SIG-M5 treated with dmso at 0.1 percent for 504 hours (cell line): ENCODE results near the gene ALKAL2.
A peak's percentile ranks its signal among the peaks of the same experiment; 100 is the strongest.

ENCODE experiments used
- DNase-seq: peaks from one replicate; lab custom pipeline; 2025; ENCODE audit not compliant: unreplicated experiment; lab: John Stamatoyannopoulos, UW

Gene ALKAL2

GRCh38 chr2:290090-290722 is 2.3 kb upstream of the ALKAL2 start:
- no peak for DNase-seq

DNA sequence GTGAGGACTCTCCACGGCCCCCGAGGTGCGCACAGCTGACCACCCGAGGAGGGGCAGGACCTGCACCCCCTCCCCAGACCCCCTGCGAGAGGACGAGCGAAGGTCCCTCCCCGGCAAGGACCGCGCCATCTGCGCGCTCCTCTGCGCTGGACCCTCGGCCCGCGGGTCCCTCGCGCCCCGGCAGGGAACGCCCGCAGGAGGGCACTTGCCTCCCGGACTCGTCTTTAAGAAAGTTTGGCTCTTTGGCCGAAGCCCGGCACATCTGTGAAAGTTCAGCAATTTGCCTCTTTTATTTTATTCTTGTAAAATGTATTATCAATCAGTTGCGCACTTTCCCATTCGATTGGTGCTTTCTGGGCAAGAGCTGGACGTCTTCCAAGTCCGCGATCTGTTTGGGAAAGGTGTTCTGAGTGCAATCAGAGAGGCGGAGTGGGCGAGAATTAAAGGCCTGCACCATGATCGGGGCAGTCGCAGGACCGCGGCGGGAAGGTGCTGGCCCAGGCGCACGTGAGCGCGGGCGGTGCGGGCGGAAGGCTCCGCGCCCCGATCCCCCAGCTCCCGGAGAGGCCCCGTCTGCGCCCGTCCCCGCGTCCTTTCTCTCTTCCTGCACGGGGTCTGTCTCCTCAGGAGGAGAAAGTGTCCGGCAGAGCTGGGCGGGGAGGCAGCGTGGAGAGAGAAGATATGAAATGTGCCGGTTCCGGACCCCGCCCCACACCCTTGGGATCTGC is 1.6 kb upstream of the ALKAL2 start:
- no peak for DNase-seq

DNA sequence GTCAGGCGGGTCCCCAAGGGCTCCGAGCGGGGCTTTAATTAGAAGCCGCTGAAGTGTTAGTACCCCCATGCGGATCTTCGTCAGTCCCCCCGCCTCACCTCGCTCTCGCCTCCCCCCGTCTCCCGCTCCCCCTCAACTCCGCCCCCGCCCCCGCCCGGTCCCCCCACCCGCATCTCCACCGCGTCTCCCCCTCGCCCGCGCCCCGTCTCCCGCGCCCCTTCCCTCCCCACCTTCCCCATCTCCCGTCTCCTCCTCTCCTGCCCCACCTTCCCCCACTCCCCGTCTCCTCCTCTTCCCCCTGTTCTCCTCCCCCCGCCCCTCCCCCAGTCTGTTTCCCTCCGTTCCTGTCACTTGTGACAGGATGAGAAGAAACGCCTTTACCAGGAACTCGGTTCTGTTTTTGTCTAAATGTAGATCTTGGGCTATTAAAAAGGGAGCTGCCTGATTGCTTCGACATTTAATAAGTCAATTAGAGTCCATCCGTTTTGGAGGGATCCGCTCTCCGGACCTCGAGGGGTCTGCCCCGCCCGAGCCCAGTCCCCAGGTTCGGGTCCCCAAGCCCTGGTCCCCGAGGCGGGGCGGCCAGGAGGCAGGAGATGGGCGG is 969 bp upstream of the ALKAL2 start:
- DNase-seq: no peak

DNA sequence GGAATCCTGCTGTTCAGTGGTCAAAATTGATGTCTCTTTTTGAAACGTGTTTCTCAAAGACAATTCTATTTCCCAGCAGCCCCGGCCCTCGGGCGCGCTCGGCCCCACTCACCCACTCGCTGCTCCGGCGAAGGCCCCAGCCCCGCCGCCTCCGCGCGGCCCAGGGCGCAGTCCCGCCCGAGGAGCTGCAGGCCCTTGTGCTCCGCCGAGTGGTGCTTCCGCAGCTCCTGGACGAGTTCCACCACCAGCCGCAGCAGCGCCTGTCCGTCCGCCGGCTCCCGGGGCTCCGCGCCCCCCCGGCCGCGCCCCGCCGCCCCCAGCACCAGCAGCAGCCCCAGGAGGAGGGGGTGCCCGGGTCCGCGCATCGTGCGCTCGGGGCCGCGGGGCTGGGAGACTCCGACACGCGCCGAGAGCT is 413 bp downstream of the ALKAL2 start:
- DNase-seq: no peak

DNA sequence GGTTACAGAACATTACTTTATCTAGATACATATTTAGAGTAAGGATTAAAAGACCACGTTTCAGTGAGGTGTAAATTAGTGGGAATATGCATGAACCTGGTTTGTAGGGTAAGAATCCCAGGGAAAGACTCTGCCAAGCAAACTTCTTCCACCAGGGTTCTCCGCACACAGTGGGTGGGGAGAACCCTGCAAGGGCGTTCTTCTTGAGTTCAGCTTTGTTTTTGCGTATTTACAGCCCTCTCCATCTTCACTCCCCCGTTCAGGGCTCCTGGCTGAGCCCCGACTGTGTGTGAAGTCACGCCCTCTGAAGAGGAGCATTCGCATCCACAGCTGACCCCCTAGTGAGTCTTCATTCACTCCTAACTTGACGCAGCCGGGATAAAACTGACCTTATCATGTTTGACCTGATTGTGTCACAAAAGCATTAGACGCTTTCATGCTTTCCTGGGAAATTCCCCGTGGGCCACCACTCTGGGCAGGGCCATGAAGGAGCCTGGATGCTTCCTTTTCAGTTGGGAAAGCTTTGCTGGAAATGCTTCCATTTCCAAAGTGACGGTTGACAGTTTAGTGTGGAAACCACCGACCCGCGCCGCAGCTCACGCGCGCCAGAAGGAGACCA is 1.0 kb downstream of the ALKAL2 start:
- DNase-seq: no peak

GRCh38 chr2:286035-286434 is 1.9 kb downstream of the ALKAL2 start:
- no peak for DNase-seq

DNA sequence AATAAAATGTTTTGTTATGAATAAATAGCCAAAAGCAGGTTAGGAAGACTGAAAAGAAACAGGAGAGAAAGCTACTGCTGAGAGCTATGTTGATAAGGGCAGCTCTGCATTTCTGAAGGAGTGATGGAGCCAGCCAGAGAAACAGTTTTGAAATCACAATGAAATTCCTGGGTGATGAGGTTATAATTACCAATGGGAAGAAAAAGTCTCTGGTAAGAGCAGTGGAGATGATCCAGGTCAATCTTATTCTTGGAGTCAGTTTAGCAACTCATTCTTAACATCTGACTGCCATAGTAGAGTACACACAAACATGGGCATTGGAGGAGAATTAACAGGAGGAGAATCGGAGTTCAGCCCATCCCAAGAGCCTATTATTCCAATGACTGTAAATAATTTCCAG is 2.4 kb downstream of the ALKAL2 start:
- DNase-seq: no peak

DNA sequence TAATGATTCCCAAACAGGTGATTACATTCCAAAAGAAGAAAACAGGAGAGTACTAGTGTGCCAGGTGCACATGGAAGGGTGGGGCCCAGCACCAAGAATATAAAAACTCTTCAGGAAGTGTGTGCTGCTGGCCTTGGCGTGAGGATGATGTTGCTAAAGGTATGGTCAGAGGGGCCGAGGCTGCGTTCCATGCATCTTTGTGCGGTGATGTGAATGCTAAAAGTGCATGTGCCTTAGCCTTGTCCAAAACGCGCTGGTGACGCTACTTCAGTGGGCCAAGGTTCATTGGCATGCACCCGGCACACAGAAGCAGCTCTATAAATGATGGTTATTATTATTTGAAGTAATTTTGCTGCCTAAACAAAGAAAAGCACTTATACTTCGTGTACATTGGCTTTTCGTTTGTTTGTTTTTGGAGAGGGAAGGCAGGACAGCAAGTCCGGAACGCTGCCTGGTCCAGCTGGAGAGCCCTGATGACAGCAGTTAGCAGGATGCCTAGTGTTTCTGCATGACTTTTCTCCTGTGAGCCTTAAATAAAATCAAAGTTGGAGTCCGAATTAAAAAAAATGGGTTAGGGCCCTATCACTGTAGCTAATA is 2.9 kb downstream of the ALKAL2 start:
- DNase-seq: no peak

DNA sequence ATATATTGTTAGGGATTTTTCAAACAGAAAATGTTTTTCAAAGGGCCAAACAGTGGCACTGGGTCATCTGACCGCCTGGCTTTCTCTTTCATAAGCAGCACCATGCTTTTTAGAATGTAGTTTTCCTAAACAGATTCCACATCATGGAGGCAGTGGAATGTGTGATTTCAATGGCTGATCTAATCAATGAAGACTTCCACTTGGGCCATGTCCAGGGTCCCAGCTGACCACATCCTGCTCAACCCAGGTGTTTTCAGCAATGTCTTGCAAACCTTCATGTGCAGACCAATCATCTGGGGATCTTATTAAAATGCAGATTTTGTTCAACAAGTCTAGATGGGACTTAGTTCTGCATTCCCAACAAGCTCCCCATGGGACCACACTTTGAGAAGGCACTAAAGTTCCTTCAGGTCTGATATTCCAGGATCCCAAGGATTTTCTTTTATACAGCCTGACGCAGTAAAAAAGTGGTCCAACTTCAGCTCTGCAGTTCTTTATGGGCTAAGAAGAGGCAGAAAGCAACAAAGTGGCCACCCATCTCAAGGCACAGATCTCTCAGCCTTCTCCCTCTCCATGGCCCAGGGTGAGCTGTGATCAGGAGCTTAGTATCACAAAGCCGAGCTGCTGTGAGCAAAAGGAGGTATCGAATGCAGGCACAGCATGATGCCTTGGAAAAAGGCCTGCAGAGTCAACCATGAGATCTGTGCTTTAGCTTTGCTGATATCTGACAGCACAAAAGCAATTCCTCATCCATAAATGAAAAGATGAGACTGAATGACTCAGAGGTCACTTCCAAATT is 3.7 kb downstream of the ALKAL2 start:
- no peak for DNase-seq

GRCh38 chr2:282371-283263 is 5.3 kb downstream of the ALKAL2 start:
- DNase-seq: no peak

DNA sequence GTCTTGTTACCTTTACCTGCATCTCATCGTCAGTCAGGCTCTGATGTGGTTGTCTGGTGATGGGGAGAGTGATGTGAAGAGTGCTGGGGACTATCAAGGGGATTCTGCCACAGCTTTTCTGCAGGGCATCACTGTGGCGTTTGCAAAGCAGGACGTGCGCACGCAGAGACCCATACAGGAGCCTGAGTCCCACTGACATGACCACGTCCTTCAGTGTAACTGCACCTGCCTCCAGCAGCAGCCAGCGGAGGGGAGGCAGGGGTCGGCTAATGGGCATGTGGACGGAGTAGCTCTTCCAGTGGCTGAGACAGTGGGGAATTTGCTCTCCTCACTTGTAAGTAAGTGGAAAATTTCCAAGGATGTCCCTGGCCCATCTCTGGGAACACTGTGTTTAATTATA is 6.5 kb downstream of the ALKAL2 start:
- no peak for DNase-seq

GRCh38 chr2:280650-281110 is 7.2 kb downstream of the ALKAL2 start:
- DNase-seq: no peak

GRCh38 chr2:279956-280649 is 7.8 kb downstream of the ALKAL2 start:
- DNase-seq: no peak

DNA sequence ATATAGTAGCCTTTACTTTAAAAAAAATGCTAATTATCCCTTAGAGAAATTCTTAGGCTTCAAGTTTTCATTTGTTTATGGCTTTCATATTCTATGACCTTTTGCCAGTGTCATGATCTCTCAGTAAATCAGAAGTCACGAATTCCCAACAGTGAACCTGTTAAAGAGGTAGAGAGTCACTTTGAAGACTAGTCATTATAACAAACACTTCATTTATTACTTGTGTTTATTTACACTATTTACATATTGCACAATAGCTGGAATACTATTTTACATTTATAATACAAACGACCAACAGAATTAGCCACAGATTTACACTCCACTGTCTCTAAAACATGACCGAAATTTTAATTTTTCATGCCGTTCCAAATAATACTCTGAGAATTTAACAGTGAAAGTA is 8.5 kb downstream of the ALKAL2 start:
- no peak for DNase-seq

GRCh38 chr2:278927-279320 is 9.0 kb downstream of the ALKAL2 start:
- DNase-seq: no peak

DNA sequence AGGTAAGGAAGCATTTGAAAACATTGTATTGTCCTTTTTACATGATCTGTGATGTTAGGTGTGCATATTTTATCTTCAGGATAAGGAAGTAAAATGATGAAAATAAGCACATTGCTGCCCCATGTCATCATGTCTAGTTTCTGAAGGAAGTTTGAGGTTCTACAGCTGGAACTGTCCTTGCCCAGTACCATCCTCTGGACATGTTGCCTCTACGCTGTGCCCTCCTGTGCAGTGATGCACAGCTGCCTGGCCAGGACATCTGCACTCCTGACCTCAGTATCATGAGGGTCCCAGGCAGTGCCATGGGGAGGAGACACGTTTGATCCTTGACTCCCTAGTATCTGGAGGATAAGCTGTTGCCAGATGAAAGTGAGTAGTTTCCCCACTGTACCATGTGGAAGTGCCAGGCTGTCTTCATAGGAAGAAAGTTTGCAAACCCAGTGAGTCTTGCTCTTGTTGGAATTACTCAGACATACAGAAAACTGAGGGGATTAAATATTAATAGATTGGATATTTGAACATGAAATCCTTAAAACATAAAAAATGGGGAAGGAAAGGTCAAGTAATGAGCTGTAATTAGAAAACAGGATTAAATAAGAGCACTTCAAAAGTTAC is 9.5 kb downstream of the ALKAL2 start:
- no peak for DNase-seq

GRCh38 chr2:275466-275865 is 12.4 kb downstream of the ALKAL2 start:
- DNase-seq: peak; percentile 75

DNA sequence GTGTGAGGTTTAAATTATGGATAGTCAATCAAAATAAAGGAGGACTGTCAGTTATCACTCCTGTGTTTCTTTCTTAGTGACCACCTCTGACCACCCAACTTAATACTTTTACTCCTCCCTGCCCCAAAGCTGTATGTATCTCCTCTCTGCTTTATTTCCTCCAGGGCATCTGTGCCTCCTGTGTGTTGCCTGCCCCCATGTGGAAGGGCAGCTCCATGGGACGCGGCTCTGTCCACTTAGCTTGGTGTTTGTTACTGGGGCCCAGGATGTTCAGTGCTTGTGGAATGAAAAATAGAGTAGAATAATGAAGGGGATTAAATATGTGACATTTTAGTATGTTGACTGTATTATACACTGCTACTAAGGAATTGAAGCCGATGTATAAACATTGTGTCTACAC is 13.4 kb downstream of the ALKAL2 start:
- DNase-seq: no peak

GRCh38 chr2:273333-273732 is 14.6 kb downstream of the ALKAL2 start:
- DNase-seq: no peak
